Lung (tissue), 12 donors: ENCODE measurements around the gene TSPAN17. TPM values are rescaled to one million over a fixed set of nuclear protein-coding genes. Genes with fewer than 3 reads are reported as not detected.
A peak's percentile ranks its signal among the peaks of the same experiment; 100 is the strongest.

Source experiments
- ATAC-seq: fragments of 200-7000 bp; cut with Tn5 transposase; one replicate; pipeline ENCODE4 v1.9.1; 2020; ENCODE audit warnings: moderate number of reproducible peaks; ENCODE audit not compliant: insufficient read depth, low FRiP score
- DNase-seq, 3 donors: peaks; one replicate each; pipeline ENCODE4 v3.0.0-alpha.2; 2013 to 2017
- H3K27ac ChIP-seq, 2 donors: one replicate each; pipeline ENCODE4 v1.5.1; 2013; ENCODE audit warnings: mild to moderate bottlenecking in 2 of 2, moderate library complexity in 2 of 2, control low read depth in 1 of 2, inconsistent platforms in 1 of 2, low read depth in 1 of 2, low read length in 1 of 2
- H3K27me3 ChIP-seq, 3 donors: one replicate each; pipeline ENCODE4 v1.5.1; 2013; ENCODE audit warnings: low read length in 2 of 3; ENCODE audit not compliant: control insufficient read depth in 3 of 3, insufficient read depth in 3 of 3
- H3K36me3 ChIP-seq, 4 donors: one replicate each; pipeline ENCODE4 v1.5.1; 2013; ENCODE audit warnings: low read length in 4 of 4, mild to moderate bottlenecking in 1 of 4, moderate library complexity in 1 of 4; ENCODE audit not compliant: control insufficient read depth in 4 of 4, insufficient read depth in 4 of 4
- H3K4me1 ChIP-seq, 5 donors: one replicate each; pipeline ENCODE4 v1.5.1; 2013; ENCODE audit warnings: low read length in 5 of 5, mild to moderate bottlenecking in 2 of 5, moderate library complexity in 1 of 5; ENCODE audit not compliant: control insufficient read depth in 5 of 5, insufficient read depth in 5 of 5
- H3K4me3 ChIP-seq: one replicate; pipeline ENCODE4 v1.5.1; 2013; ENCODE audit warnings: mild to moderate bottlenecking, control low read depth, moderate library complexity
- H3K9ac ChIP-seq, 2 donors: one replicate each; pipeline ENCODE4 v1.5.1; 2013; ENCODE audit warnings: low read length in 2 of 2, control low read depth in 1 of 2; ENCODE audit not compliant: insufficient read depth in 1 of 2
- H3K9me3 ChIP-seq, 4 donors: one replicate each; pipeline ENCODE4 v1.5.1; 2013; ENCODE audit warnings: low read length in 3 of 4, mild to moderate bottlenecking in 1 of 4, moderate library complexity in 1 of 4; ENCODE audit not compliant: control insufficient read depth in 4 of 4, insufficient read depth in 3 of 4
- WGBS, 2 donors: extraction: QIAGEN DNeasy Blood & Tissue Kit; methylation state at CpG; one replicate each; pipeline ENCODE4 v1.1.7; 2013; 5-methylcytosine and 5-hydroxymethylcytosine counted together
- polyA plus RNA-seq, 2 donors: library from polyadenylated mRNA; stranded (reverse); fragments of 200-250 nt; gene quantifications; one replicate each; pipeline ENCODE4 v1.2.1, GENCODE V29; 2013
- total RNA-seq, 2 donors: library from RNA; depleted of rRNA in 1 of 2; stranded (reverse); fragments of >200 nt in 1 of 2; gene quantifications; one replicate each; pipeline ENCODE4 v1.2.1, GENCODE V29; 2014 to 2021
- TF ChIP-seq, protein P1 (sequence below): IDR thresholded peaks from 2 replicates; pipeline ENCODE4 v1.5.1; 2012; ENCODE audit warnings: mild to moderate bottlenecking; ENCODE audit errors: control extremely low read depth, extremely low read depth
- donor health status: control.
- donor health status: control.
- donor health status: Bipolar disorder and iron deficiency.
- donor health status: healthy.
- donor health status: DM: yes; HTN: yes; CAD: no.

The TSPAN17 gene
- total and polyA plus RNA-seq, 4 donors = 14.8 to 37.4 (median 27.8) TPM

DNA sequence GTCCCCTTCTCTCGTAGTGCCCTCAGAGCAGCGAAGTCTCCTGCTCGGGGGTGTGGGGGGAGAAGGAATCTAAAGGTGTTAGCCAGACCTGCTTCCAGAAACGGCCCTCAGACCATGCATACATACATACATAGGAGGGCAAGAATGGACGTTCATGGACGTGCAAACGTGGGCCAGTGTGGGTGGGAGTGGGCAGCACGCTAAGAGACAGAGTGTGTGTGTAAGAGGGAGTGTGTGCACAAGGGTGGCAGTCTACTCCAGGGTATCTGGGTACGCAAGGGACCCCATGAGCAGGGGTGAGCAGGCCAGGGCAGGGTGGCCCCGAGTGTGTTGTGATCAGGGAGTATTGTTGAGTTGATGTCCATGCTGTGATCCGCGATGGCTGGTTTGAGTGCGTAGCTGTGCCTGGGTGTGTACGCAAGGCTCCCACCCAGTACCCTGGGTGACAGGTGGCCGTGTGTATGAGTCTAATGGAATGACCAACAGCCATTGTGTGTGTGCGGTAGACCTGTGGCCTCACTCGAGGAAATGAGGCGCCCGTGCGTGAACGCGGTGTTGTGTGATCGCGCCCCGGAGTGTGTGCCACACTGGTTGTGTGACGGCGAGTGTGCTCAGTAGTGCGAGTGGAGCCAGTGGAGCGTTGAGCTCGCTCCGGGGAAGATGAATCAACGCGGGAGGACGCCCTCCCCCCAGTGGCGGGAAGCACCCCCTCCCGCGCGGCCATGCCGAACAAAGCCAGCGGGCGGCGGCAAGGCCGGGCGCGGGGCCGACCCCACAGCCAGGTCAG, 38.2 kb upstream of the TSPAN17 start:
- Histone ChIP-seq H3K27ac (no peak overlapping the region), H3K9me3 (peaks cover 0 to 5% (median 0%) of the 10 kb centered on the region in 4 donors), H3K4me3 (no peak overlapping the region), H3K9ac (no peak overlapping the region), H3K4me1 (peaks cover 0 to 13% (median 0%) of the 10 kb centered on the region in 5 donors), H3K27me3 (peaks cover 0 to 11% (median 4%) of the 10 kb centered on the region in 3 donors), H3K36me3 (no peaks in the 10 kb centered on the region)
- DNase-seq = no peak
- TF ChIP-seq, protein P1, sequence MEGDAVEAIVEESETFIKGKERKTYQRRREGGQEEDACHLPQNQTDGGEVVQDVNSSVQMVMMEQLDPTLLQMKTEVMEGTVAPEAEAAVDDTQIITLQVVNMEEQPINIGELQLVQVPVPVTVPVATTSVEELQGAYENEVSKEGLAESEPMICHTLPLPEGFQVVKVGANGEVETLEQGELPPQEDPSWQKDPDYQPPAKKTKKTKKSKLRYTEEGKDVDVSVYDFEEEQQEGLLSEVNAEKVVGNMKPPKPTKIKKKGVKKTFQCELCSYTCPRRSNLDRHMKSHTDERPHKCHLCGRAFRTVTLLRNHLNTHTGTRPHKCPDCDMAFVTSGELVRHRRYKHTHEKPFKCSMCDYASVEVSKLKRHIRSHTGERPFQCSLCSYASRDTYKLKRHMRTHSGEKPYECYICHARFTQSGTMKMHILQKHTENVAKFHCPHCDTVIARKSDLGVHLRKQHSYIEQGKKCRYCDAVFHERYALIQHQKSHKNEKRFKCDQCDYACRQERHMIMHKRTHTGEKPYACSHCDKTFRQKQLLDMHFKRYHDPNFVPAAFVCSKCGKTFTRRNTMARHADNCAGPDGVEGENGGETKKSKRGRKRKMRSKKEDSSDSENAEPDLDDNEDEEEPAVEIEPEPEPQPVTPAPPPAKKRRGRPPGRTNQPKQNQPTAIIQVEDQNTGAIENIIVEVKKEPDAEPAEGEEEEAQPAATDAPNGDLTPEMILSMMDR = no peak
- no peak for ATAC-seq
- WGBS, 2 donors = 32 to 42% methylated on average over 34 to 46 of the region's 46 CpGs

DNA sequence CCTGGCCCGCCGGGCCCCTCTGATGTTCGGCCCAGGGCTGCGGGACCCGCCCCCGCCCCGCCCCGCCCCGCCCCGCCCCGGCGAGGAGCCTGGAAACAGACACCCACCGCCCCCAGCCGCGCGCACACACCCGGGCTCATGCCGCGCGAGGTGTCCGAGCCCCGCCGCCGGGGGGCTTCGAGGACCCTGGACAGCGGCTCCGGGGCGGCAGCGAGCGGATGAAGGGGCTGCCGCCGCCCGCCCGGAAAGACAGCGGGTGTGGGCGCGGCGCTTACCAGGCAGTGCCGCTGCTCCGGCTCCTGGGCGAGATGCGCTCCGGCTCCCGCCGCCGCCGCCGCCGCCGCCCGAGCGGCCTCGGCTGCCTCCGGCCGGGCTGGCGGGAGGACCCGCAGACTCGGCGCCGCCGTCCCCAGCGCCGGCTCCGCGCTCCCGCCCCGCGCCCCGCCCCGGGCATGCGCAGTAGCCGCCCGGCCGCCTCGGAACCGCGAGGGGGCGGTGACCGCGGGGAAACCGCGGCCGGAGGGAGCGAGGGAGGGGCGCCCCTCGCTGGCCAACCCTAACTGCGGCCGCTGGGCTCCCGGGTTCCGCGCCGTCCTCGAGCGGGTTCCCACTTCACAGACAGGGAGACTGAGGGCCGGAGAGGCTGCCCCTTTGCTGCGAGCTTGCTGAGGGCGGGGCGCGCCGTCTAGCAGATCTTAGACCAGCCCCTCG, 37.4 kb upstream of the TSPAN17 start, which contains the start of gene GPRIN1:
GPRIN1 (minus strand) TSS at position 433 of the 711 bp plus-strand sequence. CDS start 10,322 bp downstream, outside the sequence.
- H3K4me1 ChIP-seq = peaks cover 0 to 13% (median 2%) of the 10 kb centered on the region in 5 donors
- WGBS, 2 donors = 0 to 1% methylated on average over 32 to 101 of the region's 101 CpGs
- H3K4me3 ChIP-seq = peak within 1 kb of the TSS; percentile 60
- peaks cover 0 to 15% (median 4%) of the 10 kb centered on the region in 3 donors for H3K27me3 ChIP-seq
- H3K9me3 ChIP-seq = peaks cover 0 to 5% (median 0%) of the 10 kb centered on the region in 4 donors
- H3K9ac ChIP-seq = no peak within 1 kb of the TSS
- TF ChIP-seq, protein P1 = peak; percentile 8
- ATAC-seq = peak; percentile 86
- no peak within 1 kb of the TSS for H3K27ac ChIP-seq
- peak; percentile 57 to 72 (median 67) for DNase-seq
- H3K36me3 ChIP-seq = no peaks in the 10 kb centered on the region

DNA sequence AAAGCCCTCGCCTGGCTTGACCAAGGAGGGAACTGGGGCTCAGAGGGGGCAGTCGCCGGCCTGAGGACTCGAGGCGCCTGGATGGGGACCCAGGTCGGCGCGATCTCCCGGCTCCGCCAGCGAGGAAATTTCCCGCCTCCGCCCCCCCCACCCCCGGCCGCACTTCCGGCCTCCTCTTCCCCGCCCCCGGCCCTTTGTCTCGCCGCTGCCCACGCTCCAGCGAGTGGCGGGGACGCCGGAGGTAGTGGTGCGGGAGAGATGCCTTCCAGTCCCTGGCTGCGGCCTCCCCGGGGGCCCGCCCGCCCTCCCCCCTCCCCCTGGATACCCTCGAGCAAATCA, 36.9 kb upstream of the TSPAN17 start:
- TF ChIP-seq, protein P1 = no peak
- Histone ChIP-seq H3K27ac (no peak overlapping the region), H3K27me3 (peaks cover 0 to 16% (median 4%) of the 10 kb centered on the region in 3 donors), H3K4me1 (peaks cover 0 to 13% (median 2%) of the 10 kb centered on the region in 5 donors), H3K4me3 (peak overlapping the region; percentile 60), H3K9ac (no peak overlapping the region), H3K9me3 (peaks cover 0 to 5% (median 0%) of the 10 kb centered on the region in 4 donors), H3K36me3 (no peaks in the 10 kb centered on the region)
- no peak for ATAC-seq
- 3 to 4% methylated on average over 21 to 31 of the region's 31 CpGs for WGBS, 2 donors
- DNase-seq = no peak
